ENCODE measurements around the gene RABGAP1L.

- TF ChIP-seq, protein P1, sequence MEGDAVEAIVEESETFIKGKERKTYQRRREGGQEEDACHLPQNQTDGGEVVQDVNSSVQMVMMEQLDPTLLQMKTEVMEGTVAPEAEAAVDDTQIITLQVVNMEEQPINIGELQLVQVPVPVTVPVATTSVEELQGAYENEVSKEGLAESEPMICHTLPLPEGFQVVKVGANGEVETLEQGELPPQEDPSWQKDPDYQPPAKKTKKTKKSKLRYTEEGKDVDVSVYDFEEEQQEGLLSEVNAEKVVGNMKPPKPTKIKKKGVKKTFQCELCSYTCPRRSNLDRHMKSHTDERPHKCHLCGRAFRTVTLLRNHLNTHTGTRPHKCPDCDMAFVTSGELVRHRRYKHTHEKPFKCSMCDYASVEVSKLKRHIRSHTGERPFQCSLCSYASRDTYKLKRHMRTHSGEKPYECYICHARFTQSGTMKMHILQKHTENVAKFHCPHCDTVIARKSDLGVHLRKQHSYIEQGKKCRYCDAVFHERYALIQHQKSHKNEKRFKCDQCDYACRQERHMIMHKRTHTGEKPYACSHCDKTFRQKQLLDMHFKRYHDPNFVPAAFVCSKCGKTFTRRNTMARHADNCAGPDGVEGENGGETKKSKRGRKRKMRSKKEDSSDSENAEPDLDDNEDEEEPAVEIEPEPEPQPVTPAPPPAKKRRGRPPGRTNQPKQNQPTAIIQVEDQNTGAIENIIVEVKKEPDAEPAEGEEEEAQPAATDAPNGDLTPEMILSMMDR (conservative IDR thresholded peaks at IDR 0.05; ENCODE audit: low read depth, low read length): 0 out of 2 replicates have a peak, but pooled peaks have one; percentile 24
- TF ChIP-seq POLR2A (IDR thresholded peaks at IDR 0.05; ENCODE audit: low read depth, low read length): no peak
Observed at GRCh38 chr1:174413632-174414031, 254.3 kb downstream of the RABGAP1L start.
